Measurements from ENCODE around the gene ECSCR. TPM values are rescaled to one million over a fixed set of nuclear protein-coding genes. Genes with fewer than 3 reads are reported as not detected.

The ECSCR gene
- total and polyA plus RNA-seq, 2 of the 8 experiments (the other 6 are each of a cell fraction or from before 2014, with no cell fraction given): 2.7 to 7.2 TPM

DNA sequence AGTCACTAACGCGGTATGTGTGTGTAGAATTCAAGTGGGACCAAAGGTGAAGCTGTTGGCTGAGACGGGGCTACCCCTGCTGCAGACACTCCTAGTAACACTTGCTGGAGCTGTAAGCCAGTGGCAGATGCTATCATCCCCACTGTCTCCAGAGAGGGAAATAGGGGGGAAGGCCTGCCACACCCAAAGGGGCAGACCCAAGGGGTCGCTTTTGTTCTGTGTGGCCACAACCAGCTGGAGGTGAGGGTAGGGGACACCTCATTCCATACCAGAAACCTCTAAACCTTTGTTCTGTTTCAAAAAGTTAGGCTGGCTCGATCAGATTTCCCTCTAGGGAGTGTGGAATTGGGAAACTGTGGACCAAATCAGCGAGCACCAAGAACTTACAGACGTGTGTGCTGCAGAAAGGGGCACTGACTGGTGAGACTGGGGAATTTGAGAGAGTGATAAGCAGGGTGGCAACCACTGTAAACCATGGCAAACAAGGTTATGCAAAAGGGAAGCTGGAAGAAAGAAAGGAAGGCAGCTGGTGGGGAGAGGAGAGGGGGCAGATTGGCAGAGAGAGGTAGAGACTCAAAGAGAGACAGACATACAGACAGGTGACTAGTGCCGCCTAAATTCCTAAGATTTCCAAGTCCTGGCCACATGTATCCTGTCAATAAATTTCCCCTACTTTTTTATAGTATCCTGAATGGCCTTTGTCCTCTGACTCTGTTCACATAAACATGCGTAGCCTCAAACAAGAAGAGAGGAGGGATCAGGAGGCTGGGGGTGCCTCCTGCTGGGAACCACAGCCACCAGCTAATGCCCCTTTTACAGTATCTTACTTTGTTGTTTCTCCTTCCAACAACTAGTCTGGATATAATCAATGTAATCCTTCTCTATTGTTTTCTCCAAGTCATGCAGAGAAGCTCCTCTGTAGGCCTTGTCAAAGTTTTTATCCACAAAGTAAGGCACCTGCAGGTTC, 43.0 kb downstream of the ECSCR start (continued):
- no peak for TF ChIP-seq RBBP5 (IDR thresholded peaks at IDR 0.05; ENCODE audit: borderline replicate concordance, low read depth, low read length)
